DMS79 treated with DMSO at 0.1 percent for 48 hours (cell line): Measurements from ENCODE around the gene ASIC4.
A peak's percentile ranks its signal among the peaks of the same experiment; 100 is the strongest.

ENCODE experiments used
- DNase-seq: peaks from one replicate; lab custom pipeline; 2025; lab: John Stamatoyannopoulos, UW

The ASIC4 gene

GRCh38 chr2:219514196-219514761 lies at the start of gene ASIC4:
ASIC4 (plus strand) TSS chr2:219514482; CDS start chr2:219514725, 243 bp downstream.
- DNase-seq: peak; percentile 7

GRCh38 chr2:219465659-219466561 lies 48.4 kb upstream of the ASIC4 start:
- DNase-seq: no peak

GRCh38 chr2:219466816-219467735 lies 47.2 kb upstream of the ASIC4 start:
- no peak for DNase-seq

GRCh38 chr2:219467736-219468075 lies 46.6 kb upstream of the ASIC4 start:
- DNase-seq: no peak

- DNase-seq: no peak
Measured at GRCh38 chr2:219468410-219469185, 45.7 kb upstream of the ASIC4 start.

- no peak for DNase-seq
Measured at GRCh38 chr2:219469186-219469724, 45.0 kb upstream of the ASIC4 start.

GRCh38 chr2:219470429-219470828 lies 43.9 kb upstream of the ASIC4 start:
- no peak for DNase-seq

- DNase-seq: no peak
Measured at GRCh38 chr2:219471476-219472371, 42.6 kb upstream of the ASIC4 start.

- DNase-seq: no peak
Measured at GRCh38 chr2:219472629-219473187, 41.6 kb upstream of the ASIC4 start.

GRCh38 chr2:219473511-219473910 lies 40.8 kb upstream of the ASIC4 start:
- DNase-seq: no peak

- DNase-seq: no peak
Measured at GRCh38 chr2:219474285-219475060, 39.8 kb upstream of the ASIC4 start.

GRCh38 chr2:219475278-219475677 lies 39.0 kb upstream of the ASIC4 start:
- DNase-seq: peak; percentile 47

- peak; percentile 12 for DNase-seq
Measured at GRCh38 chr2:219475697-219476651, 38.3 kb upstream of the ASIC4 start.

- no peak for DNase-seq
Measured at GRCh38 chr2:219476652-219477151, 37.6 kb upstream of the ASIC4 start.

- DNase-seq: no peak
Measured at GRCh38 chr2:219477179-219477578, 37.1 kb upstream of the ASIC4 start.

- no peak for DNase-seq
Measured at GRCh38 chr2:219477815-219478214, 36.5 kb upstream of the ASIC4 start.

- no peak for DNase-seq
Measured at GRCh38 chr2:219478916-219479315, 35.4 kb upstream of the ASIC4 start.

- DNase-seq: no peak
Measured at GRCh38 chr2:219480004-219480403, 34.3 kb upstream of the ASIC4 start.
